HG02938 (cell line): ENCODE measurements around the gene SETMAR.
"Not testable (repeated sequence)": the region's sequence is repeated elsewhere in the genome, so short reads cannot be mapped to it uniquely, and the experiment has no call there.

Experiments used
- ATAC-seq: cut with Tn5 transposase; IDR thresholded peaks from one replicate; pipeline ENCODE4 v1.9.1; 2021; ENCODE audit warnings: mild to moderate bottlenecking, moderate library complexity; ENCODE audit not compliant: unreplicated experiment

The SETMAR gene

GRCh38 chr3:4303187-4304123, at the start of gene SETMAR:
Gene SETMAR, plus strand, starts transcription at chr3:4303369. Its CDS starts 2 bp downstream, at chr3:4303371.
- ATAC-seq: peak; percentile 95

GRCh38 chr3:4261406-4261805, 41.8 kb upstream of the SETMAR start:
- ATAC-seq: no peak

GRCh38 chr3:4264040-4264439, 39.1 kb upstream of the SETMAR start:
- ATAC-seq: no peak

- peak; percentile 66 for ATAC-seq
These were observed 32.4 kb upstream of the SETMAR start for GRCh38 chr3:4270720-4271119.

GRCh38 chr3:4271834-4272233, 31.3 kb upstream of the SETMAR start:
- no peak for ATAC-seq

- no peak for ATAC-seq
These were observed 23.6 kb upstream of the SETMAR start for GRCh38 chr3:4279516-4280105.

- ATAC-seq: no peak
These were observed 21.2 kb upstream of the SETMAR start for GRCh38 chr3:4281991-4282390.

- ATAC-seq: no peak
These were observed 18.3 kb upstream of the SETMAR start for GRCh38 chr3:4284865-4285264.

- ATAC-seq: no peak
These were observed 14.1 kb upstream of the SETMAR start for GRCh38 chr3:4289044-4289443.

GRCh38 chr3:4290272-4290893, 12.8 kb upstream of the SETMAR start:
- peak; percentile 85 for ATAC-seq

- no peak for ATAC-seq
These were observed 10.9 kb upstream of the SETMAR start for GRCh38 chr3:4292301-4292700.

- ATAC-seq: no peak
These were observed 8.4 kb upstream of the SETMAR start for GRCh38 chr3:4294616-4295327.

- not testable (repeated sequence) for ATAC-seq
These were observed 6.7 kb upstream of the SETMAR start for GRCh38 chr3:4296454-4296853.

- no peak for ATAC-seq
These were observed 5.7 kb upstream of the SETMAR start for GRCh38 chr3:4297486-4297885.

- ATAC-seq: no peak
These were observed 422 bp upstream of the SETMAR start for GRCh38 chr3:4302747-4303146.

- not testable (repeated sequence) for ATAC-seq
These were observed 2.0 kb downstream of the SETMAR start for GRCh38 chr3:4305210-4305609.

GRCh38 chr3:4306091-4306490, 2.9 kb downstream of the SETMAR start:
- no peak for ATAC-seq

- ATAC-seq: no peak
These were observed 3.7 kb downstream of the SETMAR start for GRCh38 chr3:4306860-4307259.

- ATAC-seq: no peak
These were observed 6.4 kb downstream of the SETMAR start for GRCh38 chr3:4309491-4310128.

GRCh38 chr3:4310971-4311370, 7.8 kb downstream of the SETMAR start:
- no peak for ATAC-seq

- ATAC-seq: no peak
These were observed 8.3 kb downstream of the SETMAR start for GRCh38 chr3:4311496-4311895.
